ENCODE results near the gene PSMD11.
A peak's percentile ranks its signal among the peaks of the same experiment; 100 is the strongest.

The PSMD11 gene

DNA sequence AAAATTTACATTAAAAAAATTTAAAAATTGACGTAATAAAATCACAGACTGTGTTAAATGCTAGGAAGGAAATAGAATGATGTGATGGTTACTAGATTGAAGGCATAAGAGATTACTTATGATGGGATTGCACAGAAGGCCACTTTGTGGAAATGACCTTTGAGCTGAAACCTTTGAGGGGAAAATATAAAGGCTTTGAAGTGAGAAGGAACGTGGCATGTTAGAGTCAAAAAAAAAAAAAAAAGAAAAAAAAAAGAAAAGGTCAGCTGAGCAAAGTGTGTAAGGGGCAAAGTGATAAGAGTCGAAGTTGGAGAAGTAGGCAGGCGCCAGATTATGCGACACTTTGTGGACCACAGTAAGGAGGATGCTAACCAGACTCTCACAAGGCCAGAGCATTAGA, 3.6 kb upstream of the PSMD11 start:
- Histone ChIP-seq H3K36me3 (peaks cover 9% of the 10 kb centered on the region), H3K9me3 (ENCODE audit: severe bottlenecking) (peaks cover 2% of the 10 kb centered on the region), H3K4me3 (ENCODE audit: low read depth, low read length) (no peak overlapping the region), H3K27ac (no peak overlapping the region), H3K27me3 (ENCODE audit: insufficient read depth, low read depth, severe bottlenecking) (no peaks in the 10 kb centered on the region)
- TF ChIP-seq, protein P1, sequence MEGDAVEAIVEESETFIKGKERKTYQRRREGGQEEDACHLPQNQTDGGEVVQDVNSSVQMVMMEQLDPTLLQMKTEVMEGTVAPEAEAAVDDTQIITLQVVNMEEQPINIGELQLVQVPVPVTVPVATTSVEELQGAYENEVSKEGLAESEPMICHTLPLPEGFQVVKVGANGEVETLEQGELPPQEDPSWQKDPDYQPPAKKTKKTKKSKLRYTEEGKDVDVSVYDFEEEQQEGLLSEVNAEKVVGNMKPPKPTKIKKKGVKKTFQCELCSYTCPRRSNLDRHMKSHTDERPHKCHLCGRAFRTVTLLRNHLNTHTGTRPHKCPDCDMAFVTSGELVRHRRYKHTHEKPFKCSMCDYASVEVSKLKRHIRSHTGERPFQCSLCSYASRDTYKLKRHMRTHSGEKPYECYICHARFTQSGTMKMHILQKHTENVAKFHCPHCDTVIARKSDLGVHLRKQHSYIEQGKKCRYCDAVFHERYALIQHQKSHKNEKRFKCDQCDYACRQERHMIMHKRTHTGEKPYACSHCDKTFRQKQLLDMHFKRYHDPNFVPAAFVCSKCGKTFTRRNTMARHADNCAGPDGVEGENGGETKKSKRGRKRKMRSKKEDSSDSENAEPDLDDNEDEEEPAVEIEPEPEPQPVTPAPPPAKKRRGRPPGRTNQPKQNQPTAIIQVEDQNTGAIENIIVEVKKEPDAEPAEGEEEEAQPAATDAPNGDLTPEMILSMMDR (IDR thresholded peaks at IDR 0.05; ENCODE audit: low read depth, low read length) = no peak
- DNase-seq = no peak

DNA sequence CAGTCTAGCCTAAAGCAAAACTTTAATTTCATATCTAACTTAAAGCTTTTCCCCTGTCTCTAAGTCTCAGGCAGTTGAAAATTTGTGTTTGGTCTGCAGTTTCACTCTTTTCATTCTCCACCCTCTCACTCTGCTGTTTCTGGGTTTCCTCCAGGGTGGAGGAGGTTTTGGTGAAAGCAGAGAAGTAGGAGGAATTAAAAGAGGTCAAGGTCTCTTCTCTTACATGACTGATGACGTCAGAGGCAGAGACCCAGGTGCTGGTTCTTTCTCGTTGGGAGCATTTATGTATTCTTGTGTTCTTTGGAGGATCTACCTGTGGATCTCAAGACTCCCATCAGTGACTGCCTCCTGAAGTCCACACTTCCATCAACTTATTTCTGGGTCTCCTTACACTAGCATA, 2.4 kb upstream of the PSMD11 start:
- TF ChIP-seq, protein P1 (IDR thresholded peaks at IDR 0.05; ENCODE audit: low read depth, low read length) = no peak
- Histone ChIP-seq H3K27ac (no peak overlapping the region), H3K36me3 (peaks cover 17% of the 10 kb centered on the region), H3K9me3 (ENCODE audit: severe bottlenecking) (peaks cover 2% of the 10 kb centered on the region), H3K4me3 (ENCODE audit: low read depth, low read length) (no peak overlapping the region), H3K27me3 (ENCODE audit: insufficient read depth, low read depth, severe bottlenecking) (no peaks in the 10 kb centered on the region)
- DNase-seq = no peak

DNA sequence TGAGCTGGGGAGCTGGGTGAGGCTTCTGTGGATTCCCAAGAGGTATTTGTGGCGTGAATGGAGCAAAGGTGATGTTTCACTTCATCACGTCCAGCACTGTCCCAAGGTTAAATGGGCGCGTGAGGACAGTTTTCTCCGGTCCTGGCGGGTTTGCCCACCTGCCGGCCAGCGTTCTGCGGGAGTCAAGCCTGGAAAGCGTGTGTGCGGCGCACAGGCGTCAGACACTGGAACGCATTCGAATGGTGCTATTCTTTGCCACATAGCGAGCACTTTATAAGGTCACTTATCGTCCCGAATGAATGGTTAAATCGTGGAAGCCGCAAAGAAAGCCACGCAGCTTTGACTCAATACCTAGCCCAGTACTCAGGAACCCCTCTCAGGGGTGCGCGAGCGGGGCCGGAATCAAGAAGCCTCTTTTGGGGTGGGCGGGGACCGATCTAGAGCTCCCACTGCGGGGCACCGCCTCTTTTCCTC, 446 bp upstream of the PSMD11 start:
- Histone ChIP-seq H3K27me3 (ENCODE audit: insufficient read depth, low read depth, severe bottlenecking) (no peaks in the 10 kb centered on the region), H3K4me3 (ENCODE audit: low read depth, low read length) (no peak overlapping the region), H3K9me3 (ENCODE audit: severe bottlenecking) (peaks cover 2% of the 10 kb centered on the region), H3K36me3 (peaks cover 37% of the 10 kb centered on the region), H3K27ac (no peak overlapping the region)
- TF ChIP-seq, protein P1 (IDR thresholded peaks at IDR 0.05; ENCODE audit: low read depth, low read length) = no peak
- no peak for DNase-seq

DNA sequence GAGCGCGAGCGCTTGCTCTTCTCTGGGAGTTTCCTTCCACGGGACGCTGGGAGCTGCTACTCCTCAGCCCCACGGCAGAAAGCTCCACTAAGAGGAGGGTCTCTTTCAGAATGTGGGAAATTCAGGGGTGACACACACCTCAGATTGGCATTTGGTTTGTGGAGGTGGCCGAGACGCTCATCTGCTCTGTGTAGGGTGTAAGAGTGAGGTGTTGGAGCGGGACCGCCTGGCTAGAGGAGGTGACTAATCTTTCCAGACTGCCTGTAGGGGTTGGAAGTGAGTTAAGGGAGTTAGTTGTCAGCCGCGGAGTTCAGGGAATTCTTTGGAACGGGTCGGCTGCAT, 735 bp downstream of the PSMD11 start:
- peak overlapping the region; percentile 90 for H3K27ac ChIP-seq
- peaks cover 2% of the 10 kb centered on the region for H3K9me3 ChIP-seq (ENCODE audit: severe bottlenecking)
- TF ChIP-seq, protein P1 (IDR thresholded peaks at IDR 0.05; ENCODE audit: low read depth, low read length) = no peak
- peak; percentile 27 for DNase-seq
- no peaks in the 10 kb centered on the region for H3K27me3 ChIP-seq (ENCODE audit: insufficient read depth, low read depth, severe bottlenecking)
- peaks cover 49% of the 10 kb centered on the region for H3K36me3 ChIP-seq
- peak overlapping the region; percentile 99 for H3K4me3 ChIP-seq (ENCODE audit: low read depth, low read length)

DNA sequence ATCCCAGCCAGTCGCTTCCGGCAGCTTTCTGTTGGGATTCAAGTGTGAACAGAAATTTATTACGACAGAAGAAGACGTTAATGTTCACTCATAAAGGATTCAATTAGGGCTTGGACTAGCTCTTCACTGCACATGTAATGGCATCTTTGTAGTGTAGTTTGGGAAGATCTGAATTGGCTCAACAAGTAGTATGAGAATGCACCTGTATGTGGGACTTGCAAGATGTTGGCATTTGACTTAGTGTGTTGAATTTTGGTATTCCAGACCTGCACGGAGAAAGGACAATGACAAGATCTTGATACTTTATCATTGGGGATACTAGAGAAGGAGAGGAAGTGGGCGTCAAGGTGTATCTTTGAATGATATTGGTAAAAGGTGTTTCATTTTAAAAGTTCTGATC, 1.2 kb downstream of the PSMD11 start:
- peaks cover 50% of the 10 kb centered on the region for H3K36me3 ChIP-seq

DNA sequence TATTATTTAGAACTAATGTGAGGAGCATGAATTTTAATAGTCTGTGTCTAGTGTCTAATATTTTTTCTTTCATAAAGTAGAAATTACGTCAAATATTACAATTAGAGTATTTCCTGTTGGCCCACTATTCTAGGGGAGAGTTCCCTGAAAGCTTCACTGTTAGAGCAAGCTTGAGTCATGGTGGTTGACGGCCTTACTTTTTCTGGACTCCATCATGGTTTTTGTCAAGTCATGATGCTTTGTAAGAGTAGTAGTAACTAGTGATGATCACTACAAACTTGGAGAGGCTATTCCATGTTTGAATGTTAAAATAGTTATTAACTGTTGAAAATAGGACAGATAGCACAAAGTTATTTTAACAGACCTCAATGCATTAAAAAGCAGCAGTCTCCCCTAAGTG, 1.7 kb downstream of the PSMD11 start:
- H3K36me3 ChIP-seq = peaks cover 50% of the 10 kb centered on the region
- TF ChIP-seq, protein P1 (IDR thresholded peaks at IDR 0.05; ENCODE audit: low read depth, low read length) = no peak

More for the DNA sequence above, 1.2 kb downstream of the PSMD11 start:
- Histone ChIP-seq H3K9me3 (ENCODE audit: severe bottlenecking) (peaks cover 2% of the 10 kb centered on the region), H3K27ac (peak overlapping the region; percentile 90), H3K27me3 (ENCODE audit: insufficient read depth, low read depth, severe bottlenecking) (no peaks in the 10 kb centered on the region), H3K4me3 (ENCODE audit: low read depth, low read length) (peak overlapping the region; percentile 99)
- no peak for DNase-seq
- TF ChIP-seq, protein P1 (IDR thresholded peaks at IDR 0.05; ENCODE audit: low read depth, low read length) = no peak

More for the DNA sequence above, 1.7 kb downstream of the PSMD11 start:
- Histone ChIP-seq H3K27me3 (ENCODE audit: insufficient read depth, low read depth, severe bottlenecking) (no peaks in the 10 kb centered on the region), H3K4me3 (ENCODE audit: low read depth, low read length) (no peak overlapping the region), H3K9me3 (ENCODE audit: severe bottlenecking) (peaks cover 2% of the 10 kb centered on the region), H3K27ac (no peak overlapping the region)
- DNase-seq = no peak

Measured in WERI-Rb-1 (cell line).